ENCODE data around the gene SELENOF. TPM values are rescaled to one million over a fixed set of nuclear protein-coding genes. Genes with fewer than 3 reads are reported as not detected.

SELENOF gene
- total and polyA plus RNA-seq, 10 of the 15 experiments (the other 5 are each of a cell fraction or from before 2014, with no cell fraction given) = 98.7 to 254 (median 172) TPM

- no peak overlapping the region for H3K4me2 ChIP-seq (ENCODE audit: control insufficient read depth, insufficient read depth)
- no peak overlapping the region for H2AFZ ChIP-seq (ENCODE audit: control insufficient read depth, low read depth, low read length)
- ChIA-PET SMC1A (ENCODE audit: uncharacterized antibody, unreplicated experiment) (interaction anchor here (0.6 to 0.9 kb wide), 2 partner anchors 10 to 427 kb away, joined by 3 read pairs; partner anchors contain the start of gene ODF2L), CTCF (interaction anchor here (1.0 kb wide), 1 partner anchor 262 kb away, joined by 3 read pairs; no protein-coding TSS in a partner anchor), RAD21 (ENCODE audit: unreplicated experiment) (no interaction called here), POLR2A (no interaction called here)
- no peak for FAIRE-seq
- no peak for ATAC-seq
- no peaks in the 10 kb centered on the region for H3K4me1 ChIP-seq (ENCODE audit: control insufficient read depth, insufficient read depth, low read length)
- intact Hi-C loops (cut with micrococcal nuclease; ENCODE audit: unreplicated experiment) (no loop called here), in situ Hi-C loops (cut with MboI) (no loop called here)
- H3K27me3 ChIP-seq (replicated peaks in 1 of 2; ENCODE audit: control insufficient read depth in 2 of 2, insufficient read depth in 2 of 2, low read length in 1 of 2) = no peaks in the 10 kb centered on the region
- DNase-seq (ENCODE audit: low read depth, low spot score) = no peak
- TF ChIP-seq ZZZ3 (IDR thresholded peaks at IDR 0.05; ENCODE audit: control insufficient read depth, insufficient read length, low read depth) = no peak
- TF ChIP-seq IRF3 (IDR thresholded peaks at IDR 0.05) = no peak
- TF ChIP-seq TCF3 (IDR thresholded peaks at IDR 0.05; ENCODE audit: borderline replicate concordance, insufficient read depth, low read depth, low read length) = no peak
- TF ChIP-seq, protein P1, sequence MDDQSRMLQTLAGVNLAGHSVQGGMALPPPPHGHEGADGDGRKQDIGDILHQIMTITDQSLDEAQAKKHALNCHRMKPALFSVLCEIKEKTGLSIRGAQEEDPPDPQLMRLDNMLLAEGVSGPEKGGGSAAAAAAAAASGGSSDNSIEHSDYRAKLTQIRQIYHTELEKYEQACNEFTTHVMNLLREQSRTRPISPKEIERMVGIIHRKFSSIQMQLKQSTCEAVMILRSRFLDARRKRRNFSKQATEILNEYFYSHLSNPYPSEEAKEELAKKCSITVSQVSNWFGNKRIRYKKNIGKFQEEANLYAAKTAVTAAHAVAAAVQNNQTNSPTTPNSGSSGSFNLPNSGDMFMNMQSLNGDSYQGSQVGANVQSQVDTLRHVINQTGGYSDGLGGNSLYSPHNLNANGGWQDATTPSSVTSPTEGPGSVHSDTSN (IDR thresholded peaks at IDR 0.05; ENCODE audit: insufficient replicate concordance, low read depth, low read length) = no peak
- TF ChIP-seq STAT3 (IDR thresholded peaks at IDR 0.05; ENCODE audit: low read depth, low read length) = no peak
- no peak for TF ChIP-seq YY1 (IDR thresholded peaks at IDR 0.05; ENCODE audit: low read depth, low read length)
- no peak for TF ChIP-seq RCOR1 (conservative IDR thresholded peaks at IDR 0.05; ENCODE audit: low read depth, low read length)
- TF ChIP-seq, protein P2, sequence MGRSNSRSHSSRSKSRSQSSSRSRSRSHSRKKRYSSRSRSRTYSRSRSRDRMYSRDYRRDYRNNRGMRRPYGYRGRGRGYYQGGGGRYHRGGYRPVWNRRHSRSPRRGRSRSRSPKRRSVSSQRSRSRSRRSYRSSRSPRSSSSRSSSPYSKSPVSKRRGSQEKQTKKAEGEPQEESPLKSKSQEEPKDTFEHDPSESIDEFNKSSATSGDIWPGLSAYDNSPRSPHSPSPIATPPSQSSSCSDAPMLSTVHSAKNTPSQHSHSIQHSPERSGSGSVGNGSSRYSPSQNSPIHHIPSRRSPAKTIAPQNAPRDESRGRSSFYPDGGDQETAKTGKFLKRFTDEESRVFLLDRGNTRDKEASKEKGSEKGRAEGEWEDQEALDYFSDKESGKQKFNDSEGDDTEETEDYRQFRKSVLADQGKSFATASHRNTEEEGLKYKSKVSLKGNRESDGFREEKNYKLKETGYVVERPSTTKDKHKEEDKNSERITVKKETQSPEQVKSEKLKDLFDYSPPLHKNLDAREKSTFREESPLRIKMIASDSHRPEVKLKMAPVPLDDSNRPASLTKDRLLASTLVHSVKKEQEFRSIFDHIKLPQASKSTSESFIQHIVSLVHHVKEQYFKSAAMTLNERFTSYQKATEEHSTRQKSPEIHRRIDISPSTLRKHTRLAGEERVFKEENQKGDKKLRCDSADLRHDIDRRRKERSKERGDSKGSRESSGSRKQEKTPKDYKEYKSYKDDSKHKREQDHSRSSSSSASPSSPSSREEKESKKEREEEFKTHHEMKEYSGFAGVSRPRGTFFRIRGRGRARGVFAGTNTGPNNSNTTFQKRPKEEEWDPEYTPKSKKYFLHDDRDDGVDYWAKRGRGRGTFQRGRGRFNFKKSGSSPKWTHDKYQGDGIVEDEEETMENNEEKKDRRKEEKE (IDR thresholded peaks at IDR 0.05) = no peak
- no peak for TF ChIP-seq CBX5 (IDR thresholded peaks at IDR 0.05; ENCODE audit: low read depth)
- TF ChIP-seq IRF4 (IDR thresholded peaks at IDR 0.05; ENCODE audit: low read depth, low read length) = no peak
- no peak for TF ChIP-seq ZNF687 (IDR thresholded peaks at IDR 0.05)
- no peak for TF ChIP-seq ESRRA (IDR thresholded peaks at IDR 0.05; ENCODE audit: low read length)
- TF ChIP-seq ZNF24 (IDR thresholded peaks at IDR 0.05) = no peak
- TF ChIP-seq LARP7 (IDR thresholded peaks at IDR 0.05) = no peak
- TF ChIP-seq NFIC (IDR thresholded peaks at IDR 0.05; ENCODE audit: low read depth, low read length) = no peak
- TF ChIP-seq HCFC1 (IDR thresholded peaks at IDR 0.05; ENCODE audit: low read length) = no peak
- no peak for TF ChIP-seq YBX1 (IDR thresholded peaks at IDR 0.05)
- H3K9ac ChIP-seq (ENCODE audit: control insufficient read depth, insufficient read depth, low read length) = no peak overlapping the region
- H3K9me3 ChIP-seq (replicated peaks; ENCODE audit: control insufficient read depth, insufficient read depth, low read length) = no peaks in the 10 kb centered on the region
- H3K79me2 ChIP-seq (ENCODE audit: control insufficient read depth, insufficient read depth, low read length) = no peaks in the 10 kb centered on the region
- H4K20me1 ChIP-seq (ENCODE audit: control insufficient read depth, insufficient read depth) = no peaks in the 10 kb centered on the region
- H3K36me3 ChIP-seq (ENCODE audit: control insufficient read depth in 2 of 2, insufficient read depth in 2 of 2, low read length in 1 of 2) = no peaks in the 10 kb centered on the region
- H3K27ac ChIP-seq (ENCODE audit: control insufficient read depth, insufficient read depth) = no peak overlapping the region
- 75% methylated on average over 2 of the region's 2 CpGs for WGBS (ENCODE audit: insufficient coverage, insufficient replicate concordance, low lambda C conversion rate, missing lambda C conversion rate)
- BruUV-seq (replicated peaks) = no TSS peak
- H3K4me3 ChIP-seq = no peak overlapping the region
Measured at GRCh38 chr1:86823386-86823785, 90.5 kb downstream of the SELENOF start.
